HepG2 (cell line): ENCODE measurements around the gene PCGF2. TPM values are rescaled to one million over a fixed set of nuclear protein-coding genes. Genes with fewer than 3 reads are reported as not detected.

Experiments used
- BCL3 ChIP-seq: sonication (generic); formaldehyde crosslinking; IDR thresholded peaks from 2 replicates; pipeline ENCODE4 v1.5.1; 2020; ENCODE audit warnings: mild to moderate bottlenecking, missing genetic modification reagents, moderate library complexity
- MAFK ChIP-seq, 2 experiments: IDR thresholded peaks in 1 of 2; conservative IDR thresholded peaks in 1 of 2; 2 replicates each; pipeline ENCODE4 v1.6.1; 2011; ENCODE audit warnings: improper control_type of control experiment in 2 of 2, low read length in 2 of 2
- PPARG ChIP-seq: conservative IDR thresholded peaks from 2 replicates; pipeline ENCODE4 v1.6.1; 2016; ENCODE audit warnings: missing biosample characterization, missing genetic modification reagents
- SYNCRIP ChIP-seq: fragments of 200-400 bp; formaldehyde crosslinking; IDR thresholded peaks from 2 replicates; pipeline ENCODE4 v1.6.1; 2018; ENCODE audit warnings: mild to moderate bottlenecking, low read depth, low read length; ENCODE audit not compliant: insufficient read depth
- ZNF225 ChIP-seq: sonication (generic); formaldehyde crosslinking; IDR thresholded peaks from 2 replicates; pipeline ENCODE4 v1.4.0; 2020; ENCODE audit warnings: mild to moderate bottlenecking, missing genetic modification reagents
- polyA plus RNA-seq, 8 experiments: library from polyadenylated mRNA; depleted of rRNA in 3 of 8; stranded (reverse) in 7 of 8; unstranded in 1 of 8; fragments of >200 nt; fragmentation: Illumina TruSeq in 4 of 8; extraction: Trizol in 4 of 8; gene quantifications; 2 replicates each; pipeline versions ENCODE4 v1.2.1 to v1.2.3, GENCODE V29; 2011 to 2016; ENCODE audit warnings: low read depth in 4 of 8, missing spikeins in 1 of 8, mixed read lengths in 1 of 8; ENCODE audit not compliant: insufficient read depth in 1 of 8
- total RNA-seq, 5 experiments: library from RNA; depleted of rRNA; stranded (reverse); fragments of >200 nt; fragmentation: Illumina TruSeq; extraction: Trizol; gene quantifications; 2 replicates each; pipeline ENCODE4 v1.2.3, GENCODE V29; 2016; ENCODE audit warnings: low read depth in 1 of 5
- TF ChIP-seq, protein P1 (sequence below): sonication (generic); formaldehyde crosslinking; IDR thresholded peaks from 2 replicates; pipeline ENCODE4 v1.4.0; 2020; ENCODE audit warnings: missing genetic modification reagents
- TF ChIP-seq, protein P2 (sequence below): sonication (generic); formaldehyde crosslinking; IDR thresholded peaks from 2 replicates; pipeline ENCODE4 v1.5.1; 2020; ENCODE audit warnings: missing genetic modification reagents, mild to moderate bottlenecking, borderline replicate concordance
- TF ChIP-seq, protein P3 (sequence below): sonication (generic); formaldehyde crosslinking; IDR thresholded peaks from 2 replicates; pipeline ENCODE4 v1.5.1; 2020; ENCODE audit warnings: mild to moderate bottlenecking, missing genetic modification reagents
- TF ChIP-seq, protein P4 (sequence below): sonication (generic); formaldehyde crosslinking; IDR thresholded peaks from 2 replicates; pipeline ENCODE4 v1.8.0; 2022; ENCODE audit warnings: missing genetic modification reagents, mild to moderate bottlenecking, borderline replicate concordance

Gene PCGF2
- total and polyA plus RNA-seq, 2 of the 13 experiments (the other 11 are each of a cell fraction or from before 2014, with no cell fraction given), result 11.6 to 29.4 TPM

GRCh38 chr17:38751808-38752307, 3.7 kb upstream of the PCGF2 start (continued):
- TF ChIP-seq, protein P1, sequence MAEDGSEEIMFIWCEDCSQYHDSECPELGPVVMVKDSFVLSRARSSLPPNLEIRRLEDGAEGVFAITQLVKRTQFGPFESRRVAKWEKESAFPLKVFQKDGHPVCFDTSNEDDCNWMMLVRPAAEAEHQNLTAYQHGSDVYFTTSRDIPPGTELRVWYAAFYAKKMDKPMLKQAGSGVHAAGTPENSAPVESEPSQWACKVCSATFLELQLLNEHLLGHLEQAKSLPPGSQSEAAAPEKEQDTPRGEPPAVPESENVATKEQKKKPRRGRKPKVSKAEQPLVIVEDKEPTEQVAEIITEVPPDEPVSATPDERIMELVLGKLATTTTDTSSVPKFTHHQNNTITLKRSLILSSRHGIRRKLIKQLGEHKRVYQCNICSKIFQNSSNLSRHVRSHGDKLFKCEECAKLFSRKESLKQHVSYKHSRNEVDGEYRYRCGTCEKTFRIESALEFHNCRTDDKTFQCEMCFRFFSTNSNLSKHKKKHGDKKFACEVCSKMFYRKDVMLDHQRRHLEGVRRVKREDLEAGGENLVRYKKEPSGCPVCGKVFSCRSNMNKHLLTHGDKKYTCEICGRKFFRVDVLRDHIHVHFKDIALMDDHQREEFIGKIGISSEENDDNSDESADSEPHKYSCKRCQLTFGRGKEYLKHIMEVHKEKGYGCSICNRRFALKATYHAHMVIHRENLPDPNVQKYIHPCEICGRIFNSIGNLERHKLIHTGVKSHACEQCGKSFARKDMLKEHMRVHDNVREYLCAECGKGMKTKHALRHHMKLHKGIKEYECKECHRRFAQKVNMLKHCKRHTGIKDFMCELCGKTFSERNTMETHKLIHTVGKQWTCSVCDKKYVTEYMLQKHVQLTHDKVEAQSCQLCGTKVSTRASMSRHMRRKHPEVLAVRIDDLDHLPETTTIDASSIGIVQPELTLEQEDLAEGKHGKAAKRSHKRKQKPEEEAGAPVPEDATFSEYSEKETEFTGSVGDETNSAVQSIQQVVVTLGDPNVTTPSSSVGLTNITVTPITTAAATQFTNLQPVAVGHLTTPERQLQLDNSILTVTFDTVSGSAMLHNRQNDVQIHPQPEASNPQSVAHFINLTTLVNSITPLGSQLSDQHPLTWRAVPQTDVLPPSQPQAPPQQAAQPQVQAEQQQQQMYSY, result no peak
- TF ChIP-seq, protein P2, sequence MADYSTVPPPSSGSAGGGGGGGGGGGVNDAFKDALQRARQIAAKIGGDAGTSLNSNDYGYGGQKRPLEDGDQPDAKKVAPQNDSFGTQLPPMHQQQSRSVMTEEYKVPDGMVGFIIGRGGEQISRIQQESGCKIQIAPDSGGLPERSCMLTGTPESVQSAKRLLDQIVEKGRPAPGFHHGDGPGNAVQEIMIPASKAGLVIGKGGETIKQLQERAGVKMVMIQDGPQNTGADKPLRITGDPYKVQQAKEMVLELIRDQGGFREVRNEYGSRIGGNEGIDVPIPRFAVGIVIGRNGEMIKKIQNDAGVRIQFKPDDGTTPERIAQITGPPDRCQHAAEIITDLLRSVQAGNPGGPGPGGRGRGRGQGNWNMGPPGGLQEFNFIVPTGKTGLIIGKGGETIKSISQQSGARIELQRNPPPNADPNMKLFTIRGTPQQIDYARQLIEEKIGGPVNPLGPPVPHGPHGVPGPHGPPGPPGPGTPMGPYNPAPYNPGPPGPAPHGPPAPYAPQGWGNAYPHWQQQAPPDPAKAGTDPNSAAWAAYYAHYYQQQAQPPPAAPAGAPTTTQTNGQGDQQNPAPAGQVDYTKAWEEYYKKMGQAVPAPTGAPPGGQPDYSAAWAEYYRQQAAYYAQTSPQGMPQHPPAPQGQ (CRISPR knock-in tag), result no peak; the same call in 1 of the 2 replicates
- TF ChIP-seq BCL3 (CRISPR knock-in tag) (no peak), ZNF225 (CRISPR knock-in tag) (no peak), SYNCRIP (no peak), PPARG (CRISPR knock-in tag) (no peak), MAFK (conservative IDR thresholded peaks at IDR 0.05 in 1 of 2, IDR thresholded peaks at IDR 0.05 in 1 of 2; ENCODE audit: low read length in 2 of 2) (no peak)
- TF ChIP-seq, protein P3, sequence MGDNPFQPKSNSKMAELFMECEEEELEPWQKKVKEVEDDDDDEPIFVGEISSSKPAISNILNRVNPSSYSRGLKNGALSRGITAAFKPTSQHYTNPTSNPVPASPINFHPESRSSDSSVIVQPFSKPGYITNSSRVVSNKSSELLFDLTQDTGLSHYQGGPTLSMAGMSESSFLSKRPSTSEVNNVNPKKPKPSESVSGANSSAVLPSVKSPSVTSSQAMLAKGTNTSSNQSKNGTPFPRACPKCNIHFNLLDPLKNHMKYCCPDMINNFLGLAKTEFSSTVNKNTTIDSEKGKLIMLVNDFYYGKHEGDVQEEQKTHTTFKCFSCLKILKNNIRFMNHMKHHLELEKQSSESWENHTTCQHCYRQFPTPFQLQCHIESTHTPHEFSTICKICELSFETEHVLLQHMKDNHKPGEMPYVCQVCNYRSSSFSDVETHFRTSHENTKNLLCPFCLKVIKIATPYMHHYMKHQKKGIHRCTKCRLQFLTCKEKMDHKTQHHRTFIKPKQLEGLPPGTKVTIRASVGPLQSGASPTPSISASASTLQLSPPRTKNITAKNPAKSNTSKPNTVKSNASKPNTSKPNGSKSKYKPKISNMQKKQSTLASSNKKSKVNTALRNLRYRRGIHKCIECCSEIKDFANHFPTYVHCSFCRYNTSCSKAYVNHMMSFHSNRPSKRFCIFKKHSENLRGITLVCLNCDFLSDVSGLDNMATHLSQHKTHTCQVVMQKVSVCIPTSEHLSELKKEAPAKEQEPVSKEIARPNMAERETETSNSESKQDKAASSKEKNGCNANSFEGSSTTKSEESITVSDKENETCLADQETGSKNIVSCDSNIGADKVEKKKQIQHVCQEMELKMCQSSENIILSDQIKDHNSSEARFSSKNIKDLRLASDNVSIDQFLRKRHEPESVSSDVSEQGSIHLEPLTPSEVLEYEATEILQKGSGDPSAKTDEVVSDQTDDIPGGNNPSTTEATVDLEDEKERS, result no peak; the same call in 1 of the 2 replicates
- TF ChIP-seq, protein P4, sequence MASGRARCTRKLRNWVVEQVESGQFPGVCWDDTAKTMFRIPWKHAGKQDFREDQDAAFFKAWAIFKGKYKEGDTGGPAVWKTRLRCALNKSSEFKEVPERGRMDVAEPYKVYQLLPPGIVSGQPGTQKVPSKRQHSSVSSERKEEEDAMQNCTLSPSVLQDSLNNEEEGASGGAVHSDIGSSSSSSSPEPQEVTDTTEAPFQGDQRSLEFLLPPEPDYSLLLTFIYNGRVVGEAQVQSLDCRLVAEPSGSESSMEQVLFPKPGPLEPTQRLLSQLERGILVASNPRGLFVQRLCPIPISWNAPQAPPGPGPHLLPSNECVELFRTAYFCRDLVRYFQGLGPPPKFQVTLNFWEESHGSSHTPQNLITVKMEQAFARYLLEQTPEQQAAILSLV (CRISPR knock-in tag), result peak; percentile 26; the same call in 1 of the 2 replicates
